Measurements from ENCODE around the gene ABHD8.
"Not testable (repeated sequence)": the region's sequence is repeated elsewhere in the genome, so short reads cannot be mapped to it uniquely, and the experiment has no call there.

The ABHD8 gene

DNA sequence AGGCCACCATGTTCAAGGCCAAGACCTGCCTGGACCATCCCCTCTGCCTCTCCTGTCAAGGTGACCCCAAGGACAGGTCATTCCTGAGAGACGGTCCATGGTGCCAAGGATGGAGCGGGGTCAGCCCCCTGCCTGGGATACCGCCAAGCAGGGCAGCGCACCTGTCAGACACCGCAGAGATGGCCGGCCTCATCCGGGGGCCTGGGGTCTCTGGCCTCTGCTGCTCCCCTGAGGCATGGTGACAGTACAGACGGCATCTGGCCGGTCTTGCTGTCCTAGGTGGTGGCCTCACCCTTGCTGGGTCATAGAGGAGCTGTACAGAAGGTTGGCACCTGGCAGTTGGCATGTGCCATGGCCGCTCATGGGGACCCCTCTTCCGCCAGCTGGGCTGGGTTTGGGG, 17.2 kb upstream of the ABHD8 start:
- no peak for DNase-seq

DNA sequence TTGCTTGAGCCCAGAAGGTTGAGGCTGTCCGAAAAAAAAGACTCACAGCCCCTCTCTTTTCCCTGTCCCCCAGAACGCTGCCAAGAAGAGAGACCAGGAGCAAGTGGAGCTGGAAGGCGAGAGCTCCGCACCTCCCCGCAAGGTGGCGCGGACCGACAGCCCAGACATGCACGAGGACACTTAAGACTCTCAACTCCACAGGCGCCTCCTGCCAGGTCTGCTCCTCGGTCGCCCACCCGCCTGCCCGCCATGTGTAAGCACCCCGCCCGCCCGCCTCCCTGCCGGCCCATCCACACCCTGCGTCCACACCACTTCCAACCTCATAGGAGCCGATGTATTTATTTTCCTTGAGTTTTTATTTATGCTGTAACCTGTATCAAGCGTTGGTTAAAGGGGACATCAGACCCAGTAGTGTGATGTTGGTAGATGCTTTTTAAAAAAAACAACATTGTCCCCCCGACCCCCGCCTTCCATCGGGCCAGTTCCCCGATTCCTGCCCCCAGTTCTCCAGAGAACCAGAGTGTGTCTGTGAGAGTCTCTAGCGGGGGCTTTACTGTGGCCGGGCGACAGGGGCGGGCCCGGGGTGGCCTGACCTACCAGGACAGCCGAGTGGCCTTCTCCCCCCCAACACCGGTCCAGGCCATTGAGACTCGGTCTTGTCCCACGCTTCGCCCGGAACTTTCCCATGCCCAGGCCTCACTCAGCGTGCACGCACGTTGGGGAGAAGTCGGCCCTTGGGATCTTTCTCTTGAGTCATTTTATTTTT, 16.4 kb upstream of the ABHD8 start:
- no peak for DNase-seq

DNA sequence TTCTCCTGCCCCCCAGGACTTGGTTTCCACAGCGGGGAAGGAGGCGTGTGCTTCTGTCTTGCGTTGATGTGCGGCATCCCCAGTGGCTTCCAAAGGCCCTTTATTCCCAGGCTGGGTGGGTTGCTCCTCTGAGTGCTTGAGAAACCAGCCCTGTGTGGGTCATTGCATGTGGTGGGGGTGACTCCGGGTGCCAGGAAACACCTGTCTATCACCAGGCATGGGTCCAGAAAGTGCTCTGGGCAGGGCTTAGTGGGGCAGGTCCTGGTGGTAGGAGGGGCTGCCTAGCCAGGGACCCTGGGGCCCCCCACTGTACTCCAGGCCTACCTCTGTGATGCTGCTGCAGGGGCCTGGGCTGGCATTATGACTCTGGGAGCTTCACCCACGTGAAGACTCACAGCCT, 15.7 kb upstream of the ABHD8 start:
- no peak for DNase-seq

DNA sequence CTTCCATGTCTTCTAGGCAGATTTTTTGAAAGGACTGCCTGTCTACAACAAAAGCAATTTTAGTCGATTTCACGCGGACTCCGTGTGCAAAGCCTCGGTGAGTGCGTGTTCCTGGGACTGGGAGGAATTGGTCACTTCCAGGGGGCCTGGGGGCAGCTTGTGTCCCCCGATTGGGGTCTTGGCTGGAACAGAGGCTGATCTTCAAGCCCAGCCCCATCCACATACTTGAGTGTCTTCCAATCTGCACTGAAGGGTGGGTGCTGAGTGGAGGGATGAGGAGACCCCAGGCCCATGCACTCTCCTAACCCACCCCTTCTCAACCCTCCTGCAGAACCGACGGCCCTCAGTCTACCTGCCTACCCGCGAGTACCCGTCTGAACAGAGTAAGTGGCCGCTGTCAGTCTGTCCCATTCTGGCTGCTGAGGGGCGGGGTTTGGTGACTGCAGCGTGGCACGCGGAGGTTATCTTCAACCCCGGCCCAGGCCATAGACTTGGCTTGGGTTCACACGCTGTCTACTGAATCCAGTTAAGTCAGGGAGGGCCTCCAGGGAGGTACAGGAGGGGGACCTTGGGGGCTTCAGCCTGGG, 10.9 kb upstream of the ABHD8 start:
- DNase-seq = no peak

DNA sequence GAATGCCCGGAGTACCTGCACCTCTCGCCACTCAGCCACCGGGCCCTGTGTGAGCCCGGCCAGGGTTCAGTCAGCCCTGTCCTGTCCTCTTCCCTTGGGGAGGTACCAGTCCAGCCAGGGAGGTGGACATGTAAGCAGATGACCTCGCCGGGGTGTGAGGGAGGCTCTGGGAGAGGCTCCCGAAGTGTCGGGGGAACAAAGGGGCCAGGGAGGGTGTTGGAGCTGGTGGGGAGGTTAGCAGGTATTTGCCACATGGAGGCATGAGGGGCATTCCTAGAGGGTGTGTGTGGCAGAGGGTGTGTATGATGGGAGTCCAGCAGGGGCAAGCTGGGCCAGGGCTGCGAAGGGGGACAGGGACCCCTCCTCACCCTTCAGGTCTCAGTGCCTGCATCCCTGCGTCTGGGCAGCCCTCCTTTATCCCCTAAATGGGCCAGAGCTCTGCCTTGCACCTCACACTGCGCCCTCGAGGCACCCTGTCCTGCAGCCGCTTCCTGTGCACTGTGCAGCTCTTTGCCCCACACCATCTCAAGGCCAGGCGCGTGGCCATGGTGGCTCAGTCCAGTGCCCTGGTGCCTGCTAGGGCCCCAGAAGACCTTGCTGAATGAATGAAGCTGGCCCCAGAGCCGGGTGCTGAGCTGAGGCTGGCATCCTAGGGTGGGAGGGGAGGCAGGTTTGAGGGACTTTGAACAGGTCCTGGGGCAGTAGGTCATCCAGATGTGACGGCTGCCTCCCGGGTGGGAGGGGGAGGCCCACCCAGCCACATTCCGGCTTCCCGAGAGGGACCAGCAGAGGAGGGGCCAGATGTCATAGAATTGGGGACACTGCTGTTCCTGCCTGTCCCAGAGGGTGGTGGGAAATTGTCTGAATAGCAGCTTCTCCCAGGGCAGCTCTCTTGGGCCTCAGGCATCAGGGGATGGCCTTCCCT, 9.2 kb upstream of the ABHD8 start:
- DNase-seq = no peak

DNA sequence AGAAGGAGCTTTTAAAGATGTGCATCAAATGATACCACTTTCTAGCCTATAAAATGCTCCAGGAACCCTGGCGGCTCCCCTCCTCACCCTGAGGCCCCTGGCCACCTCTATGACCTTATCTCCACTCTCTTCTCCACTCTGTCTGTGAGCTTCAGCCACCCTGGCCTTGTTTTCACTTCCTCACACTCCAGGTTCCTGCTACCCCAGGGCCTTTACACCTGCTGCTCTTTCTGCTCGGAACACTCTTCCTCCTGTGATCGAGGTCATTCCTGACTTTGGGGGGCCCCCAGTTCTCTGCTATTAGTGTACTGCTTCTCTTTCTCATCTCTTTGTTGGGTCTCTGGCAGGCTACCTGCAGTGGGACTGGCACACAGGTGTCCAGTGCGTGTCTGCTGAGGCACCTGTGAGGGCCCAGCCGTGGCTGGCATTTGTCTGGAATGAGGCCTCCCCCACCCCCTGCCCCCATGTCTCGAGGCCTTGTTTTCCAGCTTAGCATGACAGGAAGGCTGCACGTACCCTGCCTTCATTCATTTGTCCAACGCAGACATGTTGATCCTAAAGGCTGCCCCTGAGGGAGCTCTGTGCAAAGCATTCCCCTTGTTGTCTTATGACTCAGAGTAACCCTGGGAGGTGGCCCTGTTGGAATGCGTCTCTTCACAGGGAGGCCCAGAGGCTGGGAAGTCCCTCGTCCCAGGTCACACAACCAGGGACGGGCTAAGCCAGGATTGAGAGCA, 8.4 kb upstream of the ABHD8 start:
- DNase-seq = peak; percentile 56 to 57

DNA sequence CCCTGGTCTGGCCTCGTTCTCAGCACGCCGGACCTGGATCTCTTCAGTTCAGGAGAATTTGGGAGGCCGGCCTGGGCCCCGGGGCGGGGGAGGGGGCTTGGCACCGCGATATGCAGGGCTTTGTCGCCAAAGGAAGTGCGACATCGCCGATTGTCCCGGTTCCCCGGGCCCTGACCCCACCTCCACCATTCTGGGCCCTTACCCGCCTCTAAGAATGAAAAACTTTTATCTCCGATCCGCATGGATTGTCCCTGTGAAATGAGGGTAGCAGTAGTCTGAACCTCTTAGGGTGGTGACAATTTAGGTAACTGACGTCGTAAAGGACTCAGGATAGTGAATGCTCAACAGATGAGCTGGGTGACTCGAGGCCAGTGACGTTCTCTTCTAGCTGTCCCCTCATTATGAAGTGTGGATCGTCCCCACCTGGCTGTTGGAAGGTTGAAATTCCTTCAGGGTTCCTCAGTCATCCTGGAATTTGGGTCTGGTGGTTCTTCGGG, 6.8 kb upstream of the ABHD8 start:
- DNase-seq = peak in 1 of 2 experiments; percentile 55

DNA sequence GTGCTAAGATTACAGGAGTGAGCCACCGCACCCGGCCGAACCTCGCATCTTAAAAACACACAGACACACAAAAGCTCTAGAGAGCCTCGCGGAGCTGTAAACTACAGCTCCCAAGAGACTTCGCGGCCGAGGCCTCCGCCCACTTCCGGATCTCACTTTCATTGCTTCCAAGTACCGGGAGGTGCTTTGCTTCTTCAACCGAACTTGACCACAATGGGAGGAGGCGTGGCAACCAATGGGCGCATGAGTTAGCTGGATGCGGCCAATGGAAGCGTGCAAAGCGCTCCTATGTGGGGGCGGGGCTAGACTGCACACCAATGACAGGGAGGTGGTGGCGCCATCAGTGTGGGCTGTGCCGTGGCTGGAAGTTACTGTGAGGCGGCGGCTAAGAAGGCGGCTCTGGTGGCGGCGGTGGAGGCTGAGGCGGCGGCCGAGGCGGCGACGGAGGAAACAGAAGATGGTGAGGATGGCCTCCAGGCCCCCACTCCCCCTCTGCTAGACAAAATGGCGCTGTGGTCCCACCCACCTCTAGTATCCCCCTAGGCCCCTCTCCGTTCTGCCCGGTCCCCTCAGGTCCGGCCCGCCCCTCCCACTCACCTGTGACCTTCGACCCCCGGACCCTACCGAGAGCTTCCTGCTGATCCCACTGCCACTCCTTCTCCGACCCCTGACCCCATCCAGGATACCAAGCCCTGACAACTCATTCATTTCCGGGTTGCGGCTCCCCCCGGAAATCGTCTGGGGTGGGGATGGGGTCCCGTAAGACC, 6.2 kb upstream of the ABHD8 start, which contains the start of gene DDA1:
DDA1 (plus strand) TSS at position 366 of the 767 bp plus-strand sequence; CDS start at position 458, 92 bp downstream.
- peak; percentile 99 for DNase-seq

DNA sequence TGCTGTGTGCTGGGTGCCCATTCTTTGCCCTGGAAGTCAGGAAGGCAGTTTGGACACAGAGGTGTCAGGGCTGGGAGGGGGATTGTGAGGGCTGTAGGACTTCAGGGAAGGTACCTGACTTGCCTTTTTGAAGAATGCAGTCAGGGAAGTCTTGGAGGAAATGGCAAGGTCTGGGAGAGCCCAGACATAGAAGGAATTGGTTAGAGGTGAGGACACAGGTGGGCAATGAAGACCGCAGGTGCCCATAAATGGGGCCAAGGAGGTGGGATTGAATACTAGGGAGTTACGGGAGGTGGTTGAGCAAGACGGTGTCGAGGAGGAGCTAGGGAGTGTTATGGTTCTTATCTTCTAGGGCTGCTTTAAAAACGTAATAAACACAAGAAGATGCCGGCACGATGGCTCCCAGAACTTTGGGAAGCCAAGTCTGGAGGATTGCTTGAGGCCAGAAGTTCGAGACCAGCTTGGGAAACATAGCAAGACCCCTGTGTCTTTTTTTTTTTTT, 4.7 kb upstream of the ABHD8 start:
- no peak for DNase-seq

DNA sequence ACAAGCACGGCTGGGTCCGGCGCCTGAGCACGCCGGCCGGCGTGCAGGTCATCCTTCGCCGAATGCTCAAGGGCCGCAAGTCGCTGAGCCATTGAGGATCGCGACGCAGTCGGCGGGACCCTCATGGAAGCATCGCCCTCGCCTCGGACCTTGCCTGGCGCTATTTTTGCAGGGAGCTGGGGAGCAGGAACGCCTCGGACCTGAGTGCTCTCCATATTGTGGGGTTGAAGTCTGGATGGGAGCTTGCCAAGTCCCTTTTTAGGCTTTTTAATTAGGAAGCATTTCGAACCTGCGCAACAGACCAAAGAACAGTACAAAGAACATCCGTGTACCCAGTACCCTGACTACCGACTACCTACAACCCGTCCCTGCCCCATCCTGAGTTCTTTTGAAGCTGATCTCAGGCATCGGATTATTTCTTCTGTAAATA, 3.1 kb upstream of the ABHD8 start:
- DNase-seq = no peak

DNA sequence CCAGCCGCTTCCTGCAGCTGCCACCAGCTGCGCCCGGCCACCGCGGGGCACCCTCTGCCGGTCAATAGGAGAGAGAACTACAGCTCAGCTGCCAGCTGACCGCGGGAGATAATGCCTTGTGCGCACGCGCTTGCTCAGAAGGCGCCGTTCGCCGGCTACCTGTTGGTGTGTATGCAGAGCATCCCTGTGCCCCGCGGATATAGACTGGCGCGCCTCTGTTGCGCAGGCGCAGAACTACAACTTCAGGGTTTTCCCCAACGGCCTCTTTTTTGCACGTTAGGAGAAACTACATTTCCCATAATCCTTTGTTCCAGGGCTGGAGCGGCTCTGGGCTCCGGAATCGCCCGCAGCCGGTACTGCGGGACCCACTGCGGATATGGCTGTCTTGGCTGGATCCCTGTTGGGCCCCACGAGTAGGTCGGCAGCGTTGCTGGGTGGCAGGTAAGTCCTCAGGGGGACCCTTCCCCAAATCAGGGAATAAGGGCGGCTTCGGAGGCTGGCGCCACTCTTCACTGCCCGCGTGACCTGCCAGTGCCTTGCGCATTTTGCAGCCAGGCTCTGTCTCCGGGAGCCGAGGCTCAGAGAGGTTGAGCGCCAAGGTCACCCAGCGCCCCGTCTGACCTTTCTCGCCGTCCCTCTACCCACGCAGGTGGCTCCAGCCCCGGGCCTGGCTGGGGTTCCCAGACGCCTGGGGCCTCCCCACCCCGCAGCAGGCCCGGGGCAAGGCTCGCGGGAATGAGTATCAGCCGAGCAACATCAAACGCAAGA, 2.5 kb upstream of the ABHD8 start, which contains the start of gene MRPL34:
MRPL34 (plus strand) TSS at position 356 of the 768 bp plus-strand sequence; CDS start at position 377, 21 bp downstream.
- DNase-seq = peak; percentile 98 to 99

DNA sequence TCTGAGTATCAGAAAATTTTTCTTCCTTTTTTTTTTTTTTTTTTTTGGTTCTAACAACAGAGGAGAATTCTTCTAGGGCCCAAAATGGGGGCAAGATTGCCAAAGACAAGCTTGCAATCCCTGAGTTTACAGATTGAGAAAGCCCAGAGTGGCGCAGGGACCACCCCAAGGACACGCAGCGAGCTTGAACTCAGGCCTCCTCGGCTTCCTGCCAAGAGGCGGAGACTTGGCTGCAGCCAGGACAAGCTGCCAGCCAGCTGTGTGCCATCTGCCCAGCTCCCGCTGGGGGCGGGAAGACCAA, 1.9 kb upstream of the ABHD8 start:
- DNase-seq = no peak

DNA sequence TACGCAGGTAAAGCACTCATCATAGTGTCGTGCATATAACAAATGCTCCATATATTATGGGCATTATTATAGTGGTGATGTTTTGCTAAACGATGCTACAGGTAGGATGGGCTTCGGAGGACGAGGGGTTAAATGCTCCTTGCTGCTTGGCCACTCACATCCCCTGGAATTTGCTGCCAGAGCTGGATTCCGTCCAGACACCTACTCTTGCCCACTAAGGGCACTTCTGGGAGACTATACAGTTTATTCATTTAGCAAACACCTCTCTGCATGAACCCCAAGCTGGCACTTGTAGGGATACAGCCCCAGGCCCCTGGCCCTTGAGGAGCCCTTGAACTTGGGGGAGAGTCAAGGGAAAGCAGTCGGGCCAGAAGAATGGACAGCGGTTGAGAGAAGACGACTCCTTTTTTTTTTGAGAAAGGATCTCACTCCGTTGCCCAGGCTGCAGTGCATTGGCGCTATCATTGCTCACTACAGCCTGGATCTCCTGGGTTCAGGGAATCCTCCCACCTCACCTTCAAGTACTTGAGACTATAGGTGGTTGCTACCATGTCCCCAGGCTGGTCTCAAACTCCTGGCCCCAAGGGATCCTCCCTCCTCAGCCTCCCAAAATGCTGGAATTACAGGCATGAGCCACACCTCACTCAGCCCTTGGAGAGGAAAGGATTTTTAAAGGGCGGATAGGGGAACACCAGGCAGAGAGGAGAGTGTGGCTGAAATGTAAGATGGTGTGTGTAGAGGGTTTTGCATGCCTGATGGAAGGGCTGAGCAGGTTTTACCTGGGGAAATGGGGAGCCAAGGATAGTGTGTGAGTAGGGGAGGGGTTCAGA, 1.4 kb upstream of the ABHD8 start:
- DNase-seq = no peak

DNA sequence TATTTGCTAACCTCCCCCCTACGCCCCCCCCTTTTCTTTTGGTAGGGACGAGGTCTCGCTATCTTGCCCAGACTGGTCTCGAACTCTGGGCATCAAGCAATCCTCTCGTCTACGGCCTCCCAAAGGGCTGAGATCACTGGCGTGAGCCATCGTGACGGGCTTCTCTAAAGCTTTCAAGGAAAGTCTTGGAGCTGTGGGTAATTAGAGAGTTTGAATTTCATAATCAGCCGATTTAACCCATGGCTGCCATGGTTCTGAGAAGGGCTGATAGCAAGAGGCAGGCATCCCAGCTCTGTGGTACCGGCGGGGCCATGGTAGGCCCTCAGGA, 679 bp upstream of the ABHD8 start:
- no peak for DNase-seq

DNA sequence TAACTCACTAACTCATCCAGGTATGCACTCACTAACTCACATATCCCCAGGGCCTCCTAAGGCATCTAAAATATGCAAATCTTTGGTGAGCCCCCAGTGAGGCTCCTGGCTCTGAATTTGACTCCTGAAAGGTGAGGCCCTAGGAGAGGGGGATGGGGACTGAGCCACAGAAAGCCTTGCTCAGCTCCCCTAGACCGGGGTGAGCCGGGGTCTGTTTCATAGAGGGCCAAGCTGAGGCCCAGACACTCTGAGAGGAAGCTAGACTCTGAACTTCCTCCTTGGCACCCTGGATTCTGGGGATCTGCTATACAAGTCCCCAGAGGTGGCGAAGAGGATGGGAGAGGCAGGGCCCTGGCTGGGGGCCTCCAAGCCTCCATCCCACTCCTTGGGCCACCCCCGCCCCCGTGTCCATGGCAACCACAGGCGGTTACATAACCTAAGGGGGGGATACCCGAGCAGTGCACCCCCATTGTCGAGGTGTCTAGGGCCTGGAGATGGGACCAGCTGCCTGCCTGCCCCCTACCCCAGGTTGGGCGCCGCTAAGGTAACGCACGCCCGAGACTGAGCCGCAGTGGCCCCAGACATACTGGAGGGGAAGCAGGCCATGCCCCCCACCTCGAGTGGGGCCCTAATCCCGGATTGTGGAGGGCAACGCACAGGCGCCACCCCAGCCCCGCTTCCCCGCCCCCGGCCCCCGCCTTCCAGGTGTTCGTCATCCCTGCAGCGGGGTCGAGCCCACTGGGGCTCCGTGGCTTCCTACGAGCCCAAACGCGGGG, 646 bp downstream of the ABHD8 start:
- DNase-seq = no peak

DNA sequence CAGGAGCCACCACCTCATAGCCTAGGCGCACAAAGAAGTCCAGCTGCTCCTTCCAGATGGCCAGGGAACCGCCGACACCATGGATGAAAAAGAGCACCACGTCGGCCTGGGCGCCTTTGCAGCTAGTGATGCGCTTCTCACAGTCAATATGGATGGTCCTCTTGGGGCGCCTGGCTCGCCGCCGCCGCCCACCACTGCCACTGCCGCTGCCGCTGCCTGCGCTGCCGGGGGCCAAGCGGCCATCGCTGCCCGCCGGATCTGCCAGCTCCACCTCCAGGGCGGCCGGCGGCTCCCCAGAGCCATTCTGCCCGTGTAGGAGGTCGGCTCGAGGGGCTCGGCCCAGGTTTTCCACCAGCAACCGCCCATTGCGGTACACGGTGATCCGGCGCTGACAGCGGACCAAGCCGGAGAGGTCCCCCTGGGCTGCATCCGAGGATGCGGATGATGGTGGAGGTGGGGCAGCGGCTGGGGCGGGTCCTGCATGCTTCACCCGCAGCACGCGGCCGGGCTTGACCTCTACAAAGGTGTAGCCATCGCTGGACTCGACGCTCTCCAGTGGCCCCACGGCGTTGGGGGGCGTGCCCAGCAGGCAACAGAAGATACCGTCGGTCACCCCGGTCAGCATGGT, 2.1 kb downstream of the ABHD8 start:
- DNase-seq = no peak

DNA sequence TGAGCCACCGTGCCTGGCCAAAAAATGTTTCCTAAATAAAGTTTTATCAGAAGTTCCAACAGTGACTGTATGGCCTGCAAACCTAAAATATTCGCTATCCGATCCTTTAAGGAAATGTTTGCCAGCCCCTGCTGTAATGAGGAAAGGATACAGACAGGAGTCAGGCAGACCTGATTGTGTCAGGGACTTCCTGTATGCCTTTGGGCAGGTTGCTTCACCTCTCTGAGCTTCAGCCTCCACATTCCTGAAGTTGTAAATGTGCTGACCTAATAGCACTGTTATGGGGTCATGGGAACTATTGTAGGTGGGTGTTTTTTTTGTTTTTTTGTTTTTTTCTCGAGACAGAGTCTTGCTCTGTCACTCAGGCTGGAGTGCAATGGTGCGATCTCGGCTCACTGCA, 6.2 kb downstream of the ABHD8 start:
- DNase-seq = peak in 1 of 2 experiments; percentile 11

DNA sequence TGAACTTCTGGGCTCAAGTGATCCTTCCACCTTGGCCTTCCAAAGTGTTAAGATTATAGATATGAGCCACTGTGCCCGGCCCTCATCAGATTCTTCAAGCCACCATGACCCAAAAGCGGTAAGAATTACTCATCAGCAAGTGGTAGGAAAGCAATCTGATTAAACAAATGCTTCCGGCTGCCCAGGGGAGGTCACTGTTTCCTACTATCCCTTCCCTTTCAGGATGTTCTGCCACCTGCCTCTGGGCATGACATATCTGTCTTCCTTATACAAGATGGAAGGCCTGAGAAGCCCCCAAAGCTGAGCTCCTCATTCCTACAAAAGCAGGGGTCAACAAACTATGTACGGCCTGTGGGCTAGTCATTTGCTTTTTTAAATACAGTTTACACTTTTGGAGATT, 7.0 kb downstream of the ABHD8 start:
- DNase-seq = peak in 1 of 2 experiments; percentile 61

DNA sequence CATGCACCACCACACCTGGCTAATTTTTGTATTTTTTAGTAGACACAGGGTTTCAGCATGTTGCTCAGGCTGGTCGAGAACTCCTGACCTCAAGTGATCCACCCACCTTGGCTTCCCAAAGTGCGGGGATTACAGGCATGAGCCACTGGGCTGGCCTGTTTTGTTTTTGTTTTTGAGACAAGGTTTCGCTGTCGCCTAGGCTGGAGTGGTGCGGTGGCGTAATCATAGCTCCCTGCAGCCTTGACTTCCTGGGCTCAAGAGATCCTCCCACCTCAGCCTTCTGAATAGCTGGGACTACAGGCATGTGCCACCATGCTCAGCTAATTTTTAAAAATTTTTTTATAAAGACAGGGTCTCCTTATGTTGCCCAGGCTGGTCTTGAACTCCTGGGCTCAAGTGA, 7.7 kb downstream of the ABHD8 start:
- DNase-seq = not testable (repeated sequence)
